ENCODE data around the gene LPIN3.
A peak's percentile ranks its signal among the peaks of the same experiment; 100 is the strongest.

Gene LPIN3

DNA sequence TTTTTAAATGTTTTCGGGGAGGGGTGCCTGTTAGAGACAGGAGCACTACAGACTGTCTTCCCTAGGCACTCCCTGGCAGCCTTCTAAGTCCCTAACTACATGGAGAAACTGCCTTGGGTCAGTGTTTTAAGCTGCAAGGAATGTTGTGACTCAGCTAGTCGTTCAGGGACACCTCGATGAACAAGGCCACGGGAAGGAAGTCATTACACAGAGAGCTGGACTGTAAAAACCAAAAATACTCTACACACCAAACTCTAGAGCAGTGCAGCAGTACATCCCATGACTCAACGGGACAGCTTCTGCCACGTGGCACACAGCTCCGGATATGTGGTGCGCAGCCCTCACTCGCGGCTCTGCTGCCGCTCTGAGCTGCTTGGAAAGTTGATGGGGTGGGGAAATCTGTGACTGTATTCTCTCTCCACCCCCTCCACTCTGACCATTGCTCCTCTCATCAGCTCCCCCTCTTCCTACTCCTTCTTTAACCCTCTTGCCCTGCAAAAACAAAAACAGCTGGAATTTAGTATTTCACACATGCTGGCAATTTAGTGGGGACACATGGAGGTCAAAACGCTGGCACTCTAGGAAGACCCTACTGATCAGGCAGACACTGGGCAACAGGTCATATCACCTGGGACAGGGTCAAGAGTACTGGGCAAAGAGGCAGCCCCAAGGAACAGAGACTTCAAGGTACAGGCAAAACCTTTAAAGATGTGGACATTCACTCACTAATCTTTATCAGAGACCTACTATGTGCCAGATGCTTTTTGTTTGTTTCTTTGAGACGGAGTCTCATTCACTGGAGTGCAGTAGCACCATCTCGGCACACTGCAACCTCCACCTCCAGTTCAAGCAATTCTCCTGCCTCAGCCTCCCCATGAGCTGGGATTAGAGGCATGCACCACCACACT, 10.9 kb upstream of the LPIN3 start:
- no peak for DNase-seq

DNA sequence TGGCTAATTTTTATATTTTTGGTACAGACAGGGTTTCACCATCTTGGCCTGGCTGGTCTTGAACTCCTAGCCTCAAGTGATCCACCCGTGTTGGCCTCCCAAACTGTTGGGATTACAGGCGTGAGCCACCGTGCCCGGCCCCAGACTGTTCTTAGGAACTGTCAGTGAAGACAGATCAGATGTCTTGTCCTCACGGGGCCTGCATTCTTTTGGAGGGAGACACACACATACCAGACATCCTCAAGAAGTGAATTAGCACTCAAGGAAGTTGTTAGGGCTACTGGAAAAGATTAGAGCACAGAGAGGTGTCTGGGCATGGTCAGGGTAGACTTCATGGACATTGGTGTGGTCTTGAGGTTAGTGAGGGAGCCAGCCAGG, 10.3 kb upstream of the LPIN3 start:
- no peak for DNase-seq

DNA sequence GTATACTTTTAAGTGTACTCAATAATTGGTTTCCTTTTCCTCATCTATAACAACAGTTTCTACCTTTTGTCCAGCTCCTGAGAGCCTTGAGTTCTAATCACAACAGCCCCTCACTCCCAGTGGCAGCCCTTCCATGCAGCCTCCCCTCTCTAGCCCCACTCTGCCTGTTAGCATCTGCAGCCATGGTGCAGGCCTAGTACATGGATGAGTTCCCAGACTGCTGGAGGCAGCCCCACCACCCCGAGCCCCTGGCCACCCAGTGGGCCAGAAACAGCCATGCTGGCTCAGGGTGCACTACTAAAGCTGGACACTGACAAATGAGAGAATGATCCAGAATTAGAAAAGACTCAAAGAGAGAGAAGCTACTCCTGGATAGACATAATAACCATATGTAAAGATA, 9.7 kb upstream of the LPIN3 start:
- DNase-seq, result no peak

DNA sequence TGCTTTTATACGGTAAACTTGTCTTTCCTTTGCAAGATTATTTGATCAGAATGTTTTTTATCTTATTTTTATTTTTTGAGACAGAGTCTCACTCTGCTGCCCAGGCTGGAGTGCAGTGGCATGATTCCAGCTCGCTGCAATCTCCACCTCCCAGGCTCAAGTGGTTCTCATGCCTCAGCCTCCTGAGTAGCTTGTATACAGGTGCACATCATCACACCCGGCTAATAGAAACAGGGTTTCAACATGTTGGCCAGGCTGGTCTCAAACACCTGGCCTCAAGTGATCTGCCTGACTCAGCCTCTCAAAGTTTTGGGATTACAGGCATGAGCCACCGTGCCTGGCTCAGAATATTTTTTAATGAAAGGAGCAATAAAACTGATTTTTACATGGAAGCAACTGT, 8.9 kb upstream of the LPIN3 start:
- no peak for DNase-seq

DNA sequence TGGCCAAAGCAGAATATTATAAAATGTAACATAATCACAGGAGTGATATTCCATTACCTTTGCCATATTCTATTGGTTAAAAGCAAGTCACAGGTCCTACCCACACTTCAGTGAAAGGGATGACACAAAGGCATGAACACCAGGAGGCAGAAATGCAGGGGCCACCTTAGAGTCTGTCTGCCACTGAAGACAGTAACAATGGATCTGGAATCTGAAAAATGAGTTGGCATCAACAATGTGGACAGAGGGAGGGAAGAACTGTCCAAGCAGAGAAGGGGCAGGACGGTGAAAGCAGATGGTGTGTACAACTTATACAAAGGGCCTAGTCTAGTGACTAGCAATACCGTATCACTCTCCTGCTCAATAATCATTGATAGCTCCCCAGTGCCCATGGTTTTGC, 6.6 kb upstream of the LPIN3 start:
- DNase-seq, result no peak

DNA sequence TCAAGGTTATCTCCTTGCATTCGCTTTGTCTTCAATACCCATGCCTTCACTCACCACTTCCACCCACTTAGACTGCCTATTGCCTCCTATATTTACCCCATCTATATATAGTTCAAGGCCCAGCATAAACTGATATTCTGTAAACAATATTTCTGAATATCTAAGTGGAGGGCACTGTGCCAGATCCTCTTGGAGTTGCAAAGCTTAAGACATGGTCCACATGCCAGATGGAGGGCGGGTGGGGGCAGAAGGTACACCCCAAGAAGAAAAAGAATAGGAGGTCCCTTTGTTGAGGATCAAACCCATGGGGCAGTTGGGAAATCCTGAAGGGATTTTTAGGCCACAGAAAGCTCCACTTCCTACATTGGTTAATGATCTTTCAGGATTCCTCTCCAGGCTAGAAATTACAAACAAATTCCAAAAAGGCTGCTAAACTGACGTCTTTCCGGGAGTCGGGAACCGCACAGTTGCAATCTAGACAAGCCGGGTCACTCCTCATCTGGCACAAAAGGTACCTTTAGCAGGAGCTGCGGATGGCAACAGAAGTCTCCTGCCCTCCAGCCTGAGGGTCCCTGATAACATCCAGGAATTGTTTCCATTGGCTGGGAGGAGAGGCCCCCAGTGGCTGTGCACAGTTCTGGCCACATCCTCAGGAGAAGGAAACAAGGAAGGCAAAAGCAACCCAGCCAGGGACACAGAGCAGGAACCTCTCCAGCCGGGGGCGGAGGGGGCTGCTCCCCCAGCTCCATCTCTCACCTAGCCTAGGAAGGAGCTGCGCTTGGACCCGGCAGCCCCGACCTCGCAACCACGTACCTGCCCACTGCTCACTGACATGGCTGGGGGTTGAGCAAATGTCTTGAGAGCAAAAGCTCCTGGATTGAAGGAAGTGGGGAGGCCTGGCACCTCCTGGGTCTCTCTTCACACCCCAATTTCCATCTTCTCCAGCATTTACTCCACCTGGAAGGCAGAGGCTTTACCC, 5.9 kb upstream of the LPIN3 start:
- no peak for DNase-seq

DNA sequence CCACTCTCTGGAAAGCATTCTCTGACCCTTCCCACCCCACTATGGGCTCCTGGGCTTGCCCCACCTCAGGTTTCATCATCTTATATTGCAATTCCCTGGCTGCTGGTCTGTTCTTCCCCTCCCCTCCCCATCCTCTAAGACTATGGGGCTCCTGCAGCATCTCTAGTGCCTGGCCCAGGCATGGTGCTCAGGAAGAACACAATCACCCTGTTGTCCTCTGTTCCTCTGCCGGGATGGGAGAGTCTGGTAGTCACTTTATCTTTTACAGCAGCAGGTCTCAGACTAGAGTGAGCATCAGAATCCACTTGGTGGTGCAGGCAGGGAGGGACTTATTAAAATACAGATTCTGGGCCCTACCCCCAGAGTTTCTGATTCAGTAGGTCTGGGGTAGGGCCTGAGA, 5.0 kb upstream of the LPIN3 start:
- no peak for DNase-seq

DNA sequence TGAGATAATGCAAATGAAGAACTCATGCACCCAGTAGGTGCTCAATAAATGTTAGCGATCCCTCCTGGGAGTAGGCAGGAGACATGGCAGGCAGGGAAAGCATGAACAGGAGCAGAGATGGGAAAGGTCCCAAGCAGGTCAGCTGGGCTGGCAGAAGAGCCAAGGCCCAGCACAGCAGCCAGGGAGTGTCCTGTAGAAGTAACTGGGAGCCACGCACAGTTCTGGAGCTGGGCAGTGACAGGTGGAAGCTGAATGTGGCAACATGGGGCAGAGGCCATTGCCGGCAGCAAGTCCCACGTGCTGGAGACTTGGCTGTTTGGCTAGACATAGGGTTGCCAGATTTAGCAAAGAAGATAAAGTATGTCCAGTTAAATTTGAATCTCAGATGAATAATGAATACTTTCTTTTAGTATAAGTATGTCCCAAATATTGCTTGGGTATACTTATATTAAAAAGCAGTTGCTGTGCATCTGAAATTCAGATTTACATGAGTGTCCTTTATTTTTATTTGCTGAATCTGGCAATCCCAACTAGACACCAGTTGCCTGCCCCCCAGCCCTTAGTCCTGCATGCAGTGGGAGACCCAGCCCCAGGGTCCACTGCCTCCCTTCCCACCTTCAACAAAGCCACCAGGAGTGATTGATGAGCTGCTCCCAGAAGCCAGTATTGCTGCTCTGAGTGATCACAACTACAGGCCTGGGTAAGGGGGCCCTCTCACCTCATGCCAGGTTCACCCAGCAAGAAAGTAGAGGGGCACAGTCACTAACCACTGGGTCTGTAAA, 3.7 kb upstream of the LPIN3 start:
- DNase-seq, result no peak

DNA sequence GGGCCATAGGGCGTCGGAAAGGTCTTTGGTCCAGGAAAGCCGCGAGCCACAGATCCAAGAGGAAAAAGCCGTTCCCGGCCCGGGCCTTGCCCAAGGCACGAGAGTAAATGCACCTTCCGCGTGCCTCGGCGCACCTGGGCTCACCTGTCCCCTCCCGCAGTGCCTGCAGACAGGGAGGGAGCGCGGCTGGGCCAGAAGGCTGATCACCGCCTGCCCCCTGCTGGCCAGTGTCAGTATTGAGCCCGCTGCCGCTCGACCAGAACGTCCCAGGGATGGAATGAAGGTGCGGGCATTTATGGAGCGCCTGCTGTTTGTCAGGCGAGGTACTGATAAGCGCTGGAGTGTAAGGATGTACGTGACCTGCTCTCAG, 679 bp upstream of the LPIN3 start:
- DNase-seq, result peak; percentile 24

DNA sequence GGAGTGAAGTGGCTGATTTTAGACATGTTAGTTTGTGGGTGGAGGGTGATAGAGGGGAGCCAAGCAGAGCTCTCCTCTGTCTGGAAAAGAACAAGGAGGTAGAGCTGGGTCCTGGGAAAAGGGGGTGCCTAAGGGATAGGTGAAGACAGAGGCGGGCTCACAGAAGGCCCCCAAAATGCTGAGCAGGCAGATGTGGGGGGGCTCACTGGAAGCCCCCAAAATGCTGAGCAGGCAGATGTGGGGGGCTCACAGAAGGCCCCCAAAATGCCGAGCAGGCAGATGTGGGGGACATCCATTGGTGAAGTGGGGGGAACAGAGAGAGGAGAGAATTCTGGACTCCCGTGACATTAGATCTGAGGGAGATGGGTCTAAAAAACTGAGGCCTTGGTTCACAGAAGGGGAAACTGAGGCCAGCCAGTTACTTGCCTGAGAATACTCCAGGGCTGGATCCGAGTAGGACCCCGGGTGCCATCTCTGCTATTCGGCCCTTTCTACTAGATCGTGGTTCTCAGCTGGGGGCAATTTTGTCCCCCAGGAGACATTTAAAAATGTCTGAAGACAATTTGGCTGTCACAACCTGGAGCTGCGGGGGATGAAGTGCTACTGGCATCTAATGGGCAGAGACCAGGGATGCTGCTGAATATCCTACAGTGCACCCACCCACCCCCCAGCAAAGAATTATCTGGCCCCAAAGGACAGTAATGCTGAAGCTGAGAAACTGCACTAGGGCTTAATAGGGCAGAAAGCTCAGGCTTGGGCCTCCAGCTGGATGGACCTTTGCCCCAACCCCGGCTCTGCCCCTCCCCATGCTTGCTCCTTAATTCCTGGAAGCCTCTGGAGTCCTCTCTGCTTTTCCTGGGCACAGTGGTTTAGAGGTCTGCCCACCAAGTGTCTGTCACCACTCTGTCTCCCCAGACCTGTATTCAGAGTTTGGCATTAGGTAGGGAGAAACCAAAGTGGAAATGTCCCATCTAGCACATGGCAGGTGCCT, 2.1 kb downstream of the LPIN3 start:
- DNase-seq, result no peak

DNA sequence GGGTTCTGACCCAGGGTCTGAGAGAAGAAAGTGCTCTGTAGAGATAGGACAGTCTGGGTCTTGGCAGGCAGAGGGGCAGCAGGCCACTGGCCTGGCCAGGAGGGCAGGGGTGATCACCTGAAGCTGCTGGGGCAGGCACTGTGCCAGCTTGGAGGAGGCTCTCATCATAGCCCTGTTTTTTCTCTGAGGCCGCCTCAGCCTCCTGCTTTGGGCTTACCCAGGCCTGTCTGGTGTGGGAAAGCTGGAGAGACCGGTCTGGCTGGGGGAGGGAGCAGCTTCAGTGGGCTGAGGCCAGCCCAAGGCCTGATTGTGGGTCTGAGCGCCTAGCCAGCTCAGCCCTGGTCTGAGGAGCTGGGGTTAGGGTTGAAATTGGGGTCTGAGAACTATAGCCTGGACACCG, 3.9 kb downstream of the LPIN3 start:
- DNase-seq, result no peak

DNA sequence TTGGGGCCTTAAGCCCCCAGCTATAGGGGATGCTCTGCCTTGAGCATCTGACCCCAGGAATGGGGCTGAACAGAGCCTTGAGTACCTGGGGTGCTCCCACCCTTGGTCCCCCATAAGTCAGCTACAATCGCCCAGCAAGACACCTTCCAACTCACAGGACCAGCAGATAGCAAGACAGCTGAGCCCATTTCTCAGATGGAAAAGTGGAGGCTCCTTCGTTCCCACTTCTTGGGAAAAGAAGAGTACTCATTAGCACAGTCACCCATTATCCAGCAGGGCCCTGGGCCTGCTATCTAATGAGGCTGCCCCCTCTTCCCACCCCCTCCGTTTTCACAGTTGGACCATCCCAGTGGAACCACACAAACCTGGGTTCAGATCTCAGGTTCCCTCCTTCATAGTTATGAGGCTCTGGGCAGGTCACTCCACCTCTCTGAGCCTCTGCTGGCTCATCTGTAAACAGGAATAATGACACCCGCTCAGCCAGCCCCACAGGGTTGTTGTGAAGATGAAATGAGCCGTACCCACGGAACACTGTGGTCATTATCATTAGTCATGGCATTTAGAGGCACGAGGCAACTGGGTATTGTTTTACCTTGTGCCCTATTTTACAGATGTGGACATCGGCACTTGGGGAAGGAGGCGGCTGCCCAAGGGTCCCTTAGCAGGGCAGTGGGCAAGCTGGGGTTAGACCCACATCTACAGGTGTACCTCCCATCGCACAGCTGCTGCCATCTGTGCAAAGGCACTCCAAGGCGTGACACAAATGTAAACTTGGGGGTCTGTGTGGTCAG, 4.5 kb downstream of the LPIN3 start:
- DNase-seq, result no peak

DNA sequence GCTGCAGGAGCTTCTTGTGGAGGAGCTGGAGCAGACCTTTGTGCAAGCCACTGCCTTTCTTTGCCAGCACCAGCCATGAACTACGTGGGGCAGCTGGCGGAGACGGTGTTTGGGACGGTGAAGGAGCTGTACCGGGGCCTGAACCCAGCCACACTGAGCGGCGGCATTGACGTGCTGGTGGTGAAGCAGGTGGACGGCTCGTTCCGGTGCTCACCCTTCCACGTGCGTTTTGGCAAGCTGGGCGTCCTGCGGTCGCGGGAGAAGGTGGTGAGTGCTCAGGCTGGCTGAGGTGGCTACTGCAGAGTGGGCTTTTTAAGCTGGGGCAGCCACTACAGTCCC, 5.1 kb downstream of the LPIN3 start:
- DNase-seq, result no peak

DNA sequence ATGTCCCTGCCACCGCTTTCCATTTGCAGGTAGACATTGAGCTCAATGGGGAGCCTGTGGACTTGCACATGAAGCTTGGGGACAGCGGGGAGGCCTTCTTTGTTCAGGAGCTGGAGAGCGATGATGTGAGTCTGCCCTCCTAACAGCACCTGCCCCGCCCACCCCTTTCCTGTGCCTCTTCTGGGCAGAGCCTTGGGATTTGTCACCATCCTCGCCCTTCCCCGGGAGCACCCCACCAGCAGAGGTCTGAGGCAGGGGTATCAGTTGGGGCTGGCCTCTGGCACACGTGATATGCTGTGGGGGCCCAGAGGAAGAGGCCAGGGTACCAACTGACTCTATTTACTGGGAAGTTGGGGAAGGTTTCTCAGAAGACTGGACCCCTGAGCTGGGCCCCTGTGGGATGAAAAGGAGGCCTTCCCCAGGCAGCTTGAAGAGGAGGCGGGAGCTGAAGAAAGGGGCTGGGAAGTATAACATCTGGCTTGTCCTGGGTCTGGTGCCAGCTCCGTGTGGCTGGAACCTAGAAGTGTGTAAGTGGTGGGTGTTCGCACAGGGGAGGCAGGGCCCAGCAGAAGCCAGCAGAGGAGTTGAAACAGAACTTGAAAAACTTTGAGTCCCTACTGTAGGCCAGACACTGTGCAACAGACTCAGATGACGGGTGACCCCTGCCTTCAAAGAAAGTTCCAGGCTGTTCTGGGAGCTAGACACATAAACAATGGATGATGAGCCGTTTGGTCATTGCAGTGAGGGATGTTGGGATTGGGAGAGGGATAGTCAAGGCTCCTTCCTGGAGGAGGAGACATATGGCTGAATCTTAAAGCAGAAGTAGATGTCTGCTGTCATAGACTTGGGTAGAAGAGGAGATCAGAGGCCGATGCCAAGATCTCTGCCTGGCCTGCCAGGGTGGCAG, 7.2 kb downstream of the LPIN3 start:
- no peak for DNase-seq

DNA sequence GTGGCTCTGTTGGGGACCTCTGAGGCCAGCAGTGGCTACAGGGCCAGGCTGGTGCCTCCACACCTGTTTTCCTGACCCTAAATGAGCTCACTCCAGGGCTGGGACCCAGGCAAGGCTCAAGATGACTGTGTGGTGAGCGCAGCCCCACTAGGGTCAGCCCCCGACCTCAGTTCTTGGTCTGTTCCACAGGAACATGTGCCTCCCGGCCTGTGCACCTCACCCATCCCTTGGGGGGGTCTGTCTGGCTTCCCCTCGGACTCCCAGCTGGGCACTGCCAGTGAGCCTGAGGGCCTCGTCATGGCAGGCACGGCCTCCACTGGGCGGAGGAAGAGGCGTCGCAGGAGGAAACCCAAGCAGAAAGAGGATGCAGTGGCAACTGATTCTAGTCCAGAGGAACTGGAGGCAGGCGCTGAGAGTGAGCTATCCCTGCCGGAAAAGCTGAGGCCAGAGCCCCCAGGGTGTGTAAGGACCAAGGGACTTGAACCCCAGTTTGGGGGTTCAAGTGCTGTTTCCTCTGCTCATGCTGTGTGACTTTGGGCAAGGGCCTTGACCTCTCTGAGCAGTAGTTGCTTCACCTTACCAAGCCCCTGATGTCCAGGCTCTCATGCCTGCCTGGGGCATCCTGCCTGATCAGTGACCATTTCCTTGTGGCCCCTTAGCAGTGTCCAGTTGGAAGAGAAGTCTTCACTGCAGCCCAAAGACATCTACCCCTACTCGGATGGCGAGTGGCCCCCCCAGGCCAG, 8.0 kb downstream of the LPIN3 start:
- no peak for DNase-seq

DNA sequence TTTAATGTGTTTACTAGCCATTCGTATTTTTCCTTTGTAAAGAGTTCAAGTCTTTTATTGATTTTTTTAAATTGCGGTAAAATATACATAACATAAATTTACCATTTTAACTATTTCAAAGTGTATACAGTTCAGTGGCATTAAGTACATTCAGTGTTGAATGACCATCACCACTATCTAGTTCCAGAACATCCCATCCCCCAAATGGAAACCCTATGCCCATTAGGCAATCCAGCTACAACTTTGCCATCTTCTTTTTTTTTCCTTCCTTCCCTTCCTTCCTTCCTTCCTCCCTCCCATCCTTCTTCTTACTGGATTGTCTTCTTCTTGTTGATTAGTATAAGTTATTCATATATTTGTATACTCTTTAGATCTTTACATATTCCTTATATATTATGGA, 8.6 kb downstream of the LPIN3 start:
- no peak for DNase-seq

DNA sequence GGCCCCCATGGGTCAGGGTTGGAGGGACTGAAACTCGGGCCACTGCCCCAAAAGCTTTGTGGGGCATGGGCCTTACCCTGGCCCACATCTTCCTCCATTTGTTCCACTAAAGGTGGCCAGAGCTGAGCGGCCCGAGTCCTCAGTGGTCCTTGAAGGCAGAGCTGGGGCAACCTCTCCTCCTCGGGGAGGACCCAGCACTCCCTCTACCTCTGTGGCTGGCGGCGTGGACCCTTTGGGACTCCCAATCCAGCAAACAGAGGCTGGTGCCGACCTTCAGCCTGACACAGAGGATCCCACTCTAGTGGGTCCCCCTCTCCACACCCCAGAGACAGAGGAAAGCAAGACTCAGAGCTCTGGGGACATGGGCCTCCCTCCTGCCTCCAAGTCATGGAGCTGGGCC, 9.3 kb downstream of the LPIN3 start:
- DNase-seq, result no peak

DNA sequence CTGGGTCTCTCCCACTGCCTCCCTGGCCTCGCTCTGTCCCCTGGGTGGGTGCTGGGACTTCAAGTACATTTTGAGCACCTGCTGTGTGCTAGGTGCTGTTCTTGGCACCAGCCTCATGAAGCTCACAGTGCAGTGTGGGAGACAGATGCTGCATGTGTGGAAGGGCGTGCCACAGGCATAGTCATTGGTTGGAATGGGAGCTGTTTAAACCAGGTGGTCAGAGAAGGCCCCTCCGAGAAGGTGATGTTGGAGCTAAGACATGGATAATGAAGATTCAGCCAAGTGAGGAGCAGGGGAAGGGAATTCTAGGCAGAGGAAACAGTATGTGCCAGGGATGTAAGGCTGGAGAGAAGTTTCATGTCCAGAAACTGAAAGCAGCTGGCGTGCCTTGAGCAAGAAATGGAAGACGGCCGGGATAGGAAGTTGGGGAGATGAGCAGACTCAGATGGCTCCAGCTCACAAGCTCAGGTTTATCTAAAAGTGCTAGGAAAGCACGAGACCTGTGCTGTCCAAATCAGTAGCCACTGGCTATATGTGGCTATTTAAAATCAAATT, 9.9 kb downstream of the LPIN3 start:
- no peak for DNase-seq

DNA sequence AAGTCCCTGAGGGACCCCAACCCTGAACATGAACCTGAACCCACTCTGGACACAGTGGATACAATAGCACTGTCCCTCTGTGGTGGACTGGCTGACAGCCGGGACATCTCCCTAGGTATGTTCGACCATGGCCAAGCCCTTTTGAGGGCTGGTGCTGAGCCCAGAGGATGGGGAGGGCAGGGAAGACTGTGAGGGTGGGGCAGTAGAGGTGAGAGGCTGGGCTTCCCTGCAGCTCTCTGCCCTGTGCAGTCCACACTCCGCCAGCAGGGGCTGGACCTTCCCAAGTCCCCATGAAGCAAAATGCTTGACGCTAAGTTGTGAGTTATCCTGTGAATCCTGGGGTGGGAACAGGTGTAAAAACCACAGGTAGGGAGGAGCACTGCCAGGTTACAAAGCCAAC, 11.5 kb downstream of the LPIN3 start:
- no peak for DNase-seq

Data from cortex of kidney (tissue), 1 donor.